ENCODE data around the gene CLIP1.

Gene CLIP1

GRCh38 chr12:122459211-122459610 lies 36.7 kb upstream of the CLIP1 start:
- Histone ChIP-seq H3K9me2 (replicated peaks; ENCODE audit: insufficient read depth, low read length) (no peaks in the 10 kb centered on the region), H3K79me2 (ENCODE audit: low read length) (no peaks in the 10 kb centered on the region), H4K20me1 (ENCODE audit: insufficient read depth, low read length) (no peaks in the 10 kb centered on the region), H3K27me3 (replicated peaks; ENCODE audit: insufficient read depth, low read length) (no peaks in the 10 kb centered on the region), H3K27ac (ENCODE audit: low read length) (no peak overlapping the region), H3K4me2 (ENCODE audit: low read depth, low read length) (no peak overlapping the region), H3K9ac (ENCODE audit: low read length) (no peak overlapping the region), H3K9me3 (replicated peaks; ENCODE audit: insufficient read depth, low read length) (no peaks in the 10 kb centered on the region), H3K4me1 (ENCODE audit: low read length) (peaks cover 8% of the 10 kb centered on the region; the same call in 1 of the 2 replicates), H3F3A (ENCODE audit: insufficient read depth, low read length) (no peaks in the 10 kb centered on the region; the same call in 1 of the 2 replicates), H2AFZ (ENCODE audit: low read length) (no peak overlapping the region), H3K36me3 (replicated peaks; ENCODE audit: insufficient read depth, low read length) (no peaks in the 10 kb centered on the region), H3K4me3 (ENCODE audit: low read length) (no peak overlapping the region)
- TF ChIP-seq CTCF (IDR thresholded peaks at IDR 0.05; ENCODE audit: low read length) (no peak), EZH2phosphoT487 (IDR thresholded peaks at IDR 0.05; ENCODE audit: low read length) (no peak), EZH2 (optimal IDR thresholded peaks at IDR 0.05; ENCODE audit: low read depth, low read length) (no peak)
- no peak for DNase-seq

GRCh38 chr12:122458105-122459035 lies 35.9 kb upstream of the CLIP1 start:
- no peaks in the 10 kb centered on the region for H3K9me2 ChIP-seq (replicated peaks; ENCODE audit: insufficient read depth, low read length)
- H3K4me1 ChIP-seq (ENCODE audit: low read length), result peaks cover 14% of the 10 kb centered on the region; the same call in 1 of the 2 replicates
- no peaks in the 10 kb centered on the region for H3K79me2 ChIP-seq (ENCODE audit: low read length)
- no peaks in the 10 kb centered on the region for H3K36me3 ChIP-seq (replicated peaks; ENCODE audit: insufficient read depth, low read length)
- no peaks in the 10 kb centered on the region for H3K27me3 ChIP-seq (replicated peaks; ENCODE audit: insufficient read depth, low read length)
- no peaks in the 10 kb centered on the region; the same call in 1 of the 2 replicates for H3F3A ChIP-seq (ENCODE audit: insufficient read depth, low read length)
- H4K20me1 ChIP-seq (ENCODE audit: insufficient read depth, low read length), result no peaks in the 10 kb centered on the region
- no peak overlapping the region for H3K9ac ChIP-seq (ENCODE audit: low read length)
- H3K27ac ChIP-seq (ENCODE audit: low read length), result no peak overlapping the region
- TF ChIP-seq EZH2phosphoT487 (IDR thresholded peaks at IDR 0.05; ENCODE audit: low read length) (no peak), EZH2 (optimal IDR thresholded peaks at IDR 0.05; ENCODE audit: low read depth, low read length) (no peak), CTCF (IDR thresholded peaks at IDR 0.05; ENCODE audit: low read length) (no peak)
- no peak overlapping the region for H3K4me3 ChIP-seq (ENCODE audit: low read length)
- no peak overlapping the region for H3K4me2 ChIP-seq (ENCODE audit: low read depth, low read length)
- H3K9me3 ChIP-seq (replicated peaks; ENCODE audit: insufficient read depth, low read length), result no peaks in the 10 kb centered on the region
- no peak for DNase-seq
- H2AFZ ChIP-seq (ENCODE audit: low read length), result no peak overlapping the region

- Histone ChIP-seq H3K9ac (ENCODE audit: low read length) (no peak overlapping the region), H3K27ac (ENCODE audit: low read length) (no peak overlapping the region), H3K4me2 (ENCODE audit: low read depth, low read length) (no peak overlapping the region), H3K79me2 (ENCODE audit: low read length) (no peaks in the 10 kb centered on the region), H4K20me1 (ENCODE audit: insufficient read depth, low read length) (no peaks in the 10 kb centered on the region), H3F3A (ENCODE audit: insufficient read depth, low read length) (peaks cover 4% of the 10 kb centered on the region), H3K27me3 (replicated peaks; ENCODE audit: insufficient read depth, low read length) (no peaks in the 10 kb centered on the region), H3K36me3 (replicated peaks; ENCODE audit: insufficient read depth, low read length) (no peaks in the 10 kb centered on the region), H2AFZ (ENCODE audit: low read length) (no peak overlapping the region), H3K9me3 (replicated peaks; ENCODE audit: insufficient read depth, low read length) (no peaks in the 10 kb centered on the region), H3K9me2 (replicated peaks; ENCODE audit: insufficient read depth, low read length) (no peaks in the 10 kb centered on the region), H3K4me1 (ENCODE audit: low read length) (peaks cover 18% of the 10 kb centered on the region), H3K4me3 (ENCODE audit: low read length) (no peak overlapping the region)
- no peak for DNase-seq
- TF ChIP-seq EZH2 (optimal IDR thresholded peaks at IDR 0.05; ENCODE audit: low read depth, low read length) (no peak), EZH2phosphoT487 (IDR thresholded peaks at IDR 0.05; ENCODE audit: low read length) (no peak), CTCF (IDR thresholded peaks at IDR 0.05; ENCODE audit: low read length) (no peak)
Measured at GRCh38 chr12:122457627-122458026, 35.2 kb upstream of the CLIP1 start.
